Right atrium auricular region (tissue), 2 donors: Measurements from ENCODE around the gene FGD6. TPM values are rescaled to one million over a fixed set of nuclear protein-coding genes. Genes with fewer than 3 reads are reported as not detected.
"Not testable (repeated sequence)": the region's sequence is repeated elsewhere in the genome, so short reads cannot be mapped to it uniquely, and the experiment has no call there.

Source experiments
- DNase-seq: peaks from one replicate; pipeline ENCODE4 v3.0.0-alpha.2; 2019; ENCODE audit warnings: low spot score
- H3K27ac ChIP-seq, 2 donors: fragments of 200-600 bp; sonication (generic); 1 replicate in 1 of 2; 2 replicates in 1 of 2; pipeline ENCODE4 v1.5.1; 2016 to 2019
- H3K27me3 ChIP-seq, 2 donors: fragments of 200-600 bp; sonication (generic); one replicate each; pipeline versions ENCODE4 v1.5.1 to v1.6.0; 2017 to 2019
- H3K36me3 ChIP-seq: fragments of 200-600 bp; sonication (generic); one replicate; pipeline ENCODE4 v1.5.1; 2016
- H3K4me1 ChIP-seq, 2 donors: fragments of 200-600 bp; sonication (generic); one replicate each; pipeline versions ENCODE4 v1.5.1 to v1.6.0; 2017 to 2019
- H3K4me3 ChIP-seq, 2 donors: fragments of 200-600 bp; sonication (generic); 1 replicate in 1 of 2; 2 replicates in 1 of 2; pipeline ENCODE4 v1.5.1; 2017 to 2019; ENCODE audit warnings: mild to moderate bottlenecking in 1 of 2, moderate library complexity in 1 of 2
- H3K9me3 ChIP-seq, 2 donors: fragments of 200-600 bp; sonication (generic); one replicate each; pipeline ENCODE4 v1.5.1; 2019
- CTCF ChIP-seq, 2 donors: fragments of 200-600 bp; sonication (generic); IDR thresholded peaks; one replicate each; pipeline ENCODE4 v1.5.1; 2019; ENCODE audit warnings: antibody characterized with exemption in 2 of 2
- total RNA-seq, 2 donors: library from RNA; depleted of rRNA; stranded (reverse); fragments of >200 nt; gene quantifications; one replicate each; pipeline ENCODE4 v1.1.0, GENCODE V29; 2016

Gene FGD6
- total RNA-seq, 2 donors from 2014 or later = 15.8 to 16.9 TPM

GRCh38 chr12:95248604-95249360 is 31.5 kb upstream of the FGD6 start:
- no peaks in the 10 kb centered on the region for H3K27me3 ChIP-seq
- H3K4me3 ChIP-seq = no peak overlapping the region
- H3K27ac ChIP-seq = no peak overlapping the region
- H3K9me3 ChIP-seq = no peaks in the 10 kb centered on the region
- H3K36me3 ChIP-seq = no peaks in the 10 kb centered on the region
- DNase-seq = no peak
- TF ChIP-seq CTCF (IDR thresholded peaks at IDR 0.05) = no peak
- H3K4me1 ChIP-seq = peaks cover 0 to 17% of the 10 kb centered on the region in 2 donors

- Histone ChIP-seq H3K27ac (no peak overlapping the region), H3K27me3 (no peaks in the 10 kb centered on the region), H3K4me3 (no peak overlapping the region), H3K36me3 (no peaks in the 10 kb centered on the region), H3K4me1 (peaks cover 0 to 17% of the 10 kb centered on the region in 2 donors), H3K9me3 (no peaks in the 10 kb centered on the region)
- DNase-seq = no peak
- TF ChIP-seq CTCF (IDR thresholded peaks at IDR 0.05) = no peak
Measured at GRCh38 chr12:95248095-95248494, 30.8 kb upstream of the FGD6 start.

- H3K4me1 ChIP-seq = peaks cover 0 to 6% of the 10 kb centered on the region in 2 donors
- H3K27ac ChIP-seq = no peak overlapping the region
- no peaks in the 10 kb centered on the region for H3K27me3 ChIP-seq
- no peaks in the 10 kb centered on the region for H3K9me3 ChIP-seq
- TF ChIP-seq CTCF (IDR thresholded peaks at IDR 0.05) = no peak
- no peak for DNase-seq
- H3K4me3 ChIP-seq = no peak overlapping the region
- H3K36me3 ChIP-seq = no peaks in the 10 kb centered on the region
Measured at GRCh38 chr12:95244350-95244749, 27.1 kb upstream of the FGD6 start.

GRCh38 chr12:95243497-95244183 is 26.4 kb upstream of the FGD6 start:
- Histone ChIP-seq H3K27me3 (no peaks in the 10 kb centered on the region), H3K4me1 (peaks cover 0 to 8% of the 10 kb centered on the region in 2 donors), H3K9me3 (no peaks in the 10 kb centered on the region), H3K4me3 (no peak overlapping the region), H3K36me3 (no peaks in the 10 kb centered on the region), H3K27ac (no peak overlapping the region)
- no peak for DNase-seq
- no peak for TF ChIP-seq CTCF (IDR thresholded peaks at IDR 0.05)

- DNase-seq = no peak
- peaks cover 0 to 14% of the 10 kb centered on the region in 2 donors for H3K4me1 ChIP-seq
- H3K9me3 ChIP-seq = no peaks in the 10 kb centered on the region
- H3K27ac ChIP-seq = no peak overlapping the region
- TF ChIP-seq CTCF (IDR thresholded peaks at IDR 0.05) = no peak
- no peaks in the 10 kb centered on the region for H3K36me3 ChIP-seq
- H3K27me3 ChIP-seq = no peaks in the 10 kb centered on the region
- H3K4me3 ChIP-seq = no peak overlapping the region
Measured at GRCh38 chr12:95241761-95242506, 24.7 kb upstream of the FGD6 start.

- not testable (repeated sequence) for H3K9me3 ChIP-seq, H3K36me3 ChIP-seq, H3K27ac ChIP-seq, DNase-seq, H3K27me3 ChIP-seq, H3K4me3 ChIP-seq
- peaks cover 0 to 14% of the 10 kb centered on the region in 2 donors for H3K4me1 ChIP-seq
Measured at GRCh38 chr12:95241138-95241537, 23.9 kb upstream of the FGD6 start.
